ENCODE measurements around the gene CTIF.

GRCh38 chr18:48492880-48493279 lies 46.0 kb upstream of the CTIF start:
- TF ChIP-seq, protein P1, sequence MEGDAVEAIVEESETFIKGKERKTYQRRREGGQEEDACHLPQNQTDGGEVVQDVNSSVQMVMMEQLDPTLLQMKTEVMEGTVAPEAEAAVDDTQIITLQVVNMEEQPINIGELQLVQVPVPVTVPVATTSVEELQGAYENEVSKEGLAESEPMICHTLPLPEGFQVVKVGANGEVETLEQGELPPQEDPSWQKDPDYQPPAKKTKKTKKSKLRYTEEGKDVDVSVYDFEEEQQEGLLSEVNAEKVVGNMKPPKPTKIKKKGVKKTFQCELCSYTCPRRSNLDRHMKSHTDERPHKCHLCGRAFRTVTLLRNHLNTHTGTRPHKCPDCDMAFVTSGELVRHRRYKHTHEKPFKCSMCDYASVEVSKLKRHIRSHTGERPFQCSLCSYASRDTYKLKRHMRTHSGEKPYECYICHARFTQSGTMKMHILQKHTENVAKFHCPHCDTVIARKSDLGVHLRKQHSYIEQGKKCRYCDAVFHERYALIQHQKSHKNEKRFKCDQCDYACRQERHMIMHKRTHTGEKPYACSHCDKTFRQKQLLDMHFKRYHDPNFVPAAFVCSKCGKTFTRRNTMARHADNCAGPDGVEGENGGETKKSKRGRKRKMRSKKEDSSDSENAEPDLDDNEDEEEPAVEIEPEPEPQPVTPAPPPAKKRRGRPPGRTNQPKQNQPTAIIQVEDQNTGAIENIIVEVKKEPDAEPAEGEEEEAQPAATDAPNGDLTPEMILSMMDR (IDR thresholded peaks at IDR 0.05): no peak
- TF ChIP-seq POLR2A (IDR thresholded peaks at IDR 0.05): no peak
